WTC11 (cell line): ENCODE measurements around the gene EPS8L2. TPM values are rescaled to one million over a fixed set of nuclear protein-coding genes. Genes with fewer than 3 reads are reported as not detected.

Source experiments
- ATAC-seq: fragments of 200-7000 bp; cut with Tn5 transposase; 2 replicates; pipeline ENCODE4 v1.10.0; 2021; ENCODE audit warnings: mild to moderate bottlenecking, moderate library complexity
- CTCF ChIA-PET: fragments of 300-600 bp; sonication (Branson Sonifier 250); formaldehyde crosslinking; loops from one replicate; lab custom pipeline; 2021; ENCODE audit warnings: antibody characterized with exemption; lab: Charles Lee
- POLR2A ChIA-PET: fragments of 350-600 bp; sonication (Branson Sonifier 250); formaldehyde crosslinking; loops from one replicate; lab custom pipeline; 2021; ENCODE audit warnings: antibody characterized with exemption; lab: Charles Lee
- DNase-seq: peaks from one replicate; pipeline ENCODE4 v3.0.0; 2021; ENCODE audit warnings: low spot score
- H3K27ac Mint-ChIP-seq: 2 replicates; pipeline ENCODE4 v1.8.0; 2021; ENCODE audit warnings: mixed read lengths
- H3K27me3 Mint-ChIP-seq: 2 replicates; pipeline ENCODE4 v1.8.0; 2021; ENCODE audit warnings: low read depth, mild to moderate bottlenecking, moderate library complexity, mixed read lengths
- H3K36me3 Mint-ChIP-seq: 2 replicates; pipeline ENCODE4 v1.8.0; 2021; ENCODE audit warnings: mixed read lengths
- H3K4me1 Mint-ChIP-seq: 2 replicates; pipeline ENCODE4 v1.8.0; 2022; ENCODE audit warnings: mixed read lengths
- H3K4me3 Mint-ChIP-seq: 2 replicates; pipeline ENCODE4 v1.8.0; 2021; ENCODE audit warnings: mild to moderate bottlenecking, moderate library complexity, mixed read lengths
- H3K9me3 Mint-ChIP-seq: 2 replicates; pipeline ENCODE4 v1.8.0; 2021; ENCODE audit warnings: mixed read lengths
- ATF1 ChIP-seq: sonication (generic); formaldehyde crosslinking; IDR thresholded peaks from 2 replicates; pipeline ENCODE4 v1.8.1; 2023; ENCODE audit warnings: mild to moderate bottlenecking, moderate library complexity, missing genetic modification reagents
- CREM ChIP-seq: sonication (generic); formaldehyde crosslinking; IDR thresholded peaks from 2 replicates; pipeline ENCODE4 v1.8.1; 2022; ENCODE audit warnings: mild to moderate bottlenecking, missing genetic modification reagents, moderate library complexity
- ELF4 ChIP-seq: sonication (generic); formaldehyde crosslinking; IDR thresholded peaks from 2 replicates; pipeline ENCODE4 v1.8.1; 2022; ENCODE audit warnings: low read depth, mild to moderate bottlenecking, moderate library complexity, missing genetic modification reagents
- IRF2 ChIP-seq: sonication (generic); formaldehyde crosslinking; IDR thresholded peaks from 2 replicates; pipeline ENCODE4 v1.8.0; 2022; ENCODE audit warnings: low read depth, missing genetic modification reagents, borderline replicate concordance
- JUN ChIP-seq: sonication (generic); formaldehyde crosslinking; IDR thresholded peaks from 2 replicates; pipeline ENCODE4 v1.8.0; 2023; ENCODE audit warnings: mild to moderate bottlenecking, missing genetic modification reagents
- NR2C2 ChIP-seq: sonication (generic); formaldehyde crosslinking; IDR thresholded peaks from 2 replicates; pipeline ENCODE4 v1.8.0; 2022; ENCODE audit warnings: mild to moderate bottlenecking, missing genetic modification reagents
- NR3C1 ChIP-seq: sonication (generic); formaldehyde crosslinking; conservative IDR thresholded peaks from 2 replicates; pipeline ENCODE4 v1.8.1; 2023; ENCODE audit warnings: low read depth, mild to moderate bottlenecking, missing genetic modification reagents
- RELA ChIP-seq: sonication (generic); formaldehyde crosslinking; IDR thresholded peaks from 2 replicates; pipeline ENCODE4 v1.8.1; 2022; ENCODE audit warnings: missing genetic modification reagents, mild to moderate bottlenecking, borderline replicate concordance
- RORB ChIP-seq: fragments of 250-450 bp; sonication (Bioruptor Pico); IDR thresholded peaks from 2 replicates; pipeline ENCODE4 v1.9.0; 2021; ENCODE audit warnings: mild to moderate bottlenecking
- TCF7 ChIP-seq: sonication (generic); formaldehyde crosslinking; IDR thresholded peaks from 2 replicates; pipeline ENCODE4 v1.8.0; 2022; ENCODE audit warnings: mild to moderate bottlenecking, low read depth, missing genetic modification reagents, moderate library complexity
- TEAD1 ChIP-seq: sonication (generic); formaldehyde crosslinking; IDR thresholded peaks from 2 replicates; pipeline ENCODE4 v1.8.0; 2022; ENCODE audit warnings: mild to moderate bottlenecking, missing genetic modification reagents
- TEAD4 ChIP-seq: sonication (generic); formaldehyde crosslinking; IDR thresholded peaks from 2 replicates; pipeline ENCODE4 v1.8.0; 2022; ENCODE audit warnings: mild to moderate bottlenecking, missing genetic modification reagents
- ZNF416 ChIP-seq: fragments of 250-450 bp; sonication (Bioruptor Pico); IDR thresholded peaks from 2 replicates; pipeline ENCODE4 v1.9.0; 2021; ENCODE audit warnings: mild to moderate bottlenecking, inconsistent platforms
- ZNF423 ChIP-seq: fragments of 250-450 bp; sonication (Bioruptor Pico); IDR thresholded peaks from 2 replicates; pipeline ENCODE4 v2.1.2; 2022; ENCODE audit warnings: mild to moderate bottlenecking, moderate library complexity
- total RNA-seq: library from RNA; stranded (reverse); gene quantifications from 3 replicates; pipeline ENCODE4 v1.2.3, GENCODE V29; 2021
- TF ChIP-seq, protein P1 (sequence below): sonication (generic); formaldehyde crosslinking; IDR thresholded peaks from 2 replicates; pipeline ENCODE4 v1.8.0; 2022; ENCODE audit warnings: mild to moderate bottlenecking, missing genetic modification reagents
- TF ChIP-seq, protein P2 (sequence below): fragments of 250-450 bp; sonication (Bioruptor Pico); IDR thresholded peaks from 2 replicates; pipeline ENCODE4 v1.9.0; 2021; ENCODE audit warnings: mild to moderate bottlenecking
- TF ChIP-seq, protein P3 (sequence below): sonication (generic); formaldehyde crosslinking; IDR thresholded peaks from 2 replicates; pipeline ENCODE4 v1.8.1; 2022; ENCODE audit warnings: mild to moderate bottlenecking, missing genetic modification reagents, moderate library complexity, borderline replicate concordance
- TF ChIP-seq, protein P4 (sequence below): sonication (generic); formaldehyde crosslinking; IDR thresholded peaks from 2 replicates; pipeline ENCODE4 v1.8.1; 2023; ENCODE audit warnings: mild to moderate bottlenecking, missing genetic modification reagents, borderline replicate concordance
- TF ChIP-seq, protein P5 (sequence below): sonication (generic); formaldehyde crosslinking; IDR thresholded peaks from 2 replicates; pipeline ENCODE4 v1.8.0; 2023; ENCODE audit warnings: mild to moderate bottlenecking, missing genetic modification reagents
- TF ChIP-seq, protein P6 (sequence below): fragments of 250-450 bp; sonication (Bioruptor Pico); IDR thresholded peaks from 2 replicates; pipeline ENCODE4 v1.9.0; 2021; ENCODE audit warnings: mild to moderate bottlenecking

The EPS8L2 gene
- total RNA-seq, 1 experiment from 2014 or later, result 51.6 TPM

DNA sequence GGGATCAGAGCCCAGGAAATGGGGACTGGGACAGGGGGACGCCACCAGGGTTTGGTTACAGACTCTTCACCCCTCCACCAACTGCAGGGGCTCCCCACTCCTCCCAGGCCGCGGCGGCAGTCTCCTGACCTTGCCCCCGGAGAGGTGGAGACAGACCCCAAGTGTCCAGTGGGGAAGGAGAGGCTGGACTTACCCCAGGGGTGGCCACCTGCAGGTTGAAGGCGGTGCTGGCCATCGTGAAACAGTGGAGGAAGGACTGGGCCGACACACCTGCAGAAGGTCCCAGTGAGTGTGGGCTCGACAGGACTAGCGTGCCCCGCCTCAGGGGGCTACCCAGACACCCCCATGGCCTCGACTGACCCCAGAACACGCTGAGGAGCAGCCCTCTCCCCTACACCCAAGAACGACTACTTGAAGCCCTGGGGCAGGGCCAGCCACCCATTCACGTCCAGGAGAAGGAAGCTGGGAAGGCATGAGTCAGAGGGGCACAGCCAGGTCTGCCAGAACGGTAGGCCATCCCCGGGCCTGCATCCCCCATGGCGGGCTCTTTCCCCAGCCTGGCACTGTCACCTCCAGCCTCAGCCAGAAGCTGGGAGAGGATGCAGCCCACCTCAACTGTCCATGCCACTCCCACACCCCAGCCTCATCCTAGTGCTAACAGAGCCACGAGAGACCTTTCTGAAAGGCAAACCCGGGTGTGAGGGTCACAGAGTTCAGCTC, 69.0 kb downstream of the EPS8L2 start (continued):
- TF ChIP-seq, protein P1, sequence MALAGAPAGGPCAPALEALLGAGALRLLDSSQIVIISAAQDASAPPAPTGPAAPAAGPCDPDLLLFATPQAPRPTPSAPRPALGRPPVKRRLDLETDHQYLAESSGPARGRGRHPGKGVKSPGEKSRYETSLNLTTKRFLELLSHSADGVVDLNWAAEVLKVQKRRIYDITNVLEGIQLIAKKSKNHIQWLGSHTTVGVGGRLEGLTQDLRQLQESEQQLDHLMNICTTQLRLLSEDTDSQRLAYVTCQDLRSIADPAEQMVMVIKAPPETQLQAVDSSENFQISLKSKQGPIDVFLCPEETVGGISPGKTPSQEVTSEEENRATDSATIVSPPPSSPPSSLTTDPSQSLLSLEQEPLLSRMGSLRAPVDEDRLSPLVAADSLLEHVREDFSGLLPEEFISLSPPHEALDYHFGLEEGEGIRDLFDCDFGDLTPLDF (CRISPR knock-in tag), result no peak
- TF ChIP-seq ELF4 (CRISPR knock-in tag) (no peak), ZNF423 (CRISPR knock-in tag) (no peak), NR3C1 (CRISPR knock-in tag) (no peak)
- TF ChIP-seq, all 79 proteins: peak for 0

DNA sequence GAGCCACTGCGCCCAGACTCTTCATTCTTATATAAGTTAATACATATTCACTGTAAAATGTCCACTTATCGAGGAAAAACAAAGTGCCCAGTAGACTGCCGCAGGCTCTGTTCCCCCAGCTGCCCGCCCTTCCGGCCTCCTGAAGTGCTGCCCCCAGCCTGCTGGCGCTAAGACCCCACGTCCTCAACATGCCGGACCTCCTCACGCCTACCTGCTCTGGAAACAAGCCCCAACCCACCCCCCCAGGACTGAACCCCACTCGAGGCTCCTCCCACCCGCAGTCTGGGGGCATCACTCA, 70.2 kb downstream of the EPS8L2 start:
- no peak for ATAC-seq
- POLR2A ChIA-PET, result interaction anchor here (1.2 to 2.3 kb wide), 4 partner anchors 12 to 211 kb away, joined by 3 to 10 read pairs (median 4); no protein-coding TSS in a partner anchor
- no peak for TF ChIP-seq TEAD1 (CRISPR knock-in tag)
- no peak for TF ChIP-seq TCF7 (CRISPR knock-in tag)
- no peak for TF ChIP-seq TEAD4
- TF ChIP-seq, protein P2, sequence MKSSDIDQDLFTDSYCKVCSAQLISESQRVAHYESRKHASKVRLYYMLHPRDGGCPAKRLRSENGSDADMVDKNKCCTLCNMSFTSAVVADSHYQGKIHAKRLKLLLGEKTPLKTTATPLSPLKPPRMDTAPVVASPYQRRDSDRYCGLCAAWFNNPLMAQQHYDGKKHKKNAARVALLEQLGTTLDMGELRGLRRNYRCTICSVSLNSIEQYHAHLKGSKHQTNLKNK, result no peak
- TF ChIP-seq ZNF416 (CRISPR knock-in tag), result no peak
- TF ChIP-seq IRF2 (CRISPR knock-in tag), result no peak
- TF ChIP-seq, protein P3, sequence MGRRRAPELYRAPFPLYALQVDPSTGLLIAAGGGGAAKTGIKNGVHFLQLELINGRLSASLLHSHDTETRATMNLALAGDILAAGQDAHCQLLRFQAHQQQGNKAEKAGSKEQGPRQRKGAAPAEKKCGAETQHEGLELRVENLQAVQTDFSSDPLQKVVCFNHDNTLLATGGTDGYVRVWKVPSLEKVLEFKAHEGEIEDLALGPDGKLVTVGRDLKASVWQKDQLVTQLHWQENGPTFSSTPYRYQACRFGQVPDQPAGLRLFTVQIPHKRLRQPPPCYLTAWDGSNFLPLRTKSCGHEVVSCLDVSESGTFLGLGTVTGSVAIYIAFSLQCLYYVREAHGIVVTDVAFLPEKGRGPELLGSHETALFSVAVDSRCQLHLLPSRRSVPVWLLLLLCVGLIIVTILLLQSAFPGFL (CRISPR knock-in tag), result no peak
- no peak for TF ChIP-seq JUN (CRISPR knock-in tag)
- TF ChIP-seq, protein P4, sequence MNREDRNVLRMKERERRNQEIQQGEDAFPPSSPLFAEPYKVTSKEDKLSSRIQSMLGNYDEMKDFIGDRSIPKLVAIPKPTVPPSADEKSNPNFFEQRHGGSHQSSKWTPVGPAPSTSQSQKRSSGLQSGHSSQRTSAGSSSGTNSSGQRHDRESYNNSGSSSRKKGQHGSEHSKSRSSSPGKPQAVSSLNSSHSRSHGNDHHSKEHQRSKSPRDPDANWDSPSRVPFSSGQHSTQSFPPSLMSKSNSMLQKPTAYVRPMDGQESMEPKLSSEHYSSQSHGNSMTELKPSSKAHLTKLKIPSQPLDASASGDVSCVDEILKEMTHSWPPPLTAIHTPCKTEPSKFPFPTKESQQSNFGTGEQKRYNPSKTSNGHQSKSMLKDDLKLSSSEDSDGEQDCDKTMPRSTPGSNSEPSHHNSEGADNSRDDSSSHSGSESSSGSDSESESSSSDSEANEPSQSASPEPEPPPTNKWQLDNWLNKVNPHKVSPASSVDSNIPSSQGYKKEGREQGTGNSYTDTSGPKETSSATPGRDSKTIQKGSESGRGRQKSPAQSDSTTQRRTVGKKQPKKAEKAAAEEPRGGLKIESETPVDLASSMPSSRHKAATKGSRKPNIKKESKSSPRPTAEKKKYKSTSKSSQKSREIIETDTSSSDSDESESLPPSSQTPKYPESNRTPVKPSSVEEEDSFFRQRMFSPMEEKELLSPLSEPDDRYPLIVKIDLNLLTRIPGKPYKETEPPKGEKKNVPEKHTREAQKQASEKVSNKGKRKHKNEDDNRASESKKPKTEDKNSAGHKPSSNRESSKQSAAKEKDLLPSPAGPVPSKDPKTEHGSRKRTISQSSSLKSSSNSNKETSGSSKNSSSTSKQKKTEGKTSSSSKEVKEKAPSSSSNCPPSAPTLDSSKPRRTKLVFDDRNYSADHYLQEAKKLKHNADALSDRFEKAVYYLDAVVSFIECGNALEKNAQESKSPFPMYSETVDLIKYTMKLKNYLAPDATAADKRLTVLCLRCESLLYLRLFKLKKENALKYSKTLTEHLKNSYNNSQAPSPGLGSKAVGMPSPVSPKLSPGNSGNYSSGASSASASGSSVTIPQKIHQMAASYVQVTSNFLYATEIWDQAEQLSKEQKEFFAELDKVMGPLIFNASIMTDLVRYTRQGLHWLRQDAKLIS (CRISPR knock-in tag), result no peak
- TF ChIP-seq, protein P5, sequence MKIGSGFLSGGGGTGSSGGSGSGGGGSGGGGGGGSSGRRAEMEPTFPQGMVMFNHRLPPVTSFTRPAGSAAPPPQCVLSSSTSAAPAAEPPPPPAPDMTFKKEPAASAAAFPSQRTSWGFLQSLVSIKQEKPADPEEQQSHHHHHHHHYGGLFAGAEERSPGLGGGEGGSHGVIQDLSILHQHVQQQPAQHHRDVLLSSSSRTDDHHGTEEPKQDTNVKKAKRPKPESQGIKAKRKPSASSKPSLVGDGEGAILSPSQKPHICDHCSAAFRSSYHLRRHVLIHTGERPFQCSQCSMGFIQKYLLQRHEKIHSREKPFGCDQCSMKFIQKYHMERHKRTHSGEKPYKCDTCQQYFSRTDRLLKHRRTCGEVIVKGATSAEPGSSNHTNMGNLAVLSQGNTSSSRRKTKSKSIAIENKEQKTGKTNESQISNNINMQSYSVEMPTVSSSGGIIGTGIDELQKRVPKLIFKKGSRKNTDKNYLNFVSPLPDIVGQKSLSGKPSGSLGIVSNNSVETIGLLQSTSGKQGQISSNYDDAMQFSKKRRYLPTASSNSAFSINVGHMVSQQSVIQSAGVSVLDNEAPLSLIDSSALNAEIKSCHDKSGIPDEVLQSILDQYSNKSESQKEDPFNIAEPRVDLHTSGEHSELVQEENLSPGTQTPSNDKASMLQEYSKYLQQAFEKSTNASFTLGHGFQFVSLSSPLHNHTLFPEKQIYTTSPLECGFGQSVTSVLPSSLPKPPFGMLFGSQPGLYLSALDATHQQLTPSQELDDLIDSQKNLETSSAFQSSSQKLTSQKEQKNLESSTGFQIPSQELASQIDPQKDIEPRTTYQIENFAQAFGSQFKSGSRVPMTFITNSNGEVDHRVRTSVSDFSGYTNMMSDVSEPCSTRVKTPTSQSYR (CRISPR knock-in tag), result no peak
- TF ChIP-seq RELA, result no peak
- TF ChIP-seq NR3C1 (CRISPR knock-in tag), result no peak
- no peak for TF ChIP-seq RORB (CRISPR knock-in tag)
- TF ChIP-seq, protein P6, sequence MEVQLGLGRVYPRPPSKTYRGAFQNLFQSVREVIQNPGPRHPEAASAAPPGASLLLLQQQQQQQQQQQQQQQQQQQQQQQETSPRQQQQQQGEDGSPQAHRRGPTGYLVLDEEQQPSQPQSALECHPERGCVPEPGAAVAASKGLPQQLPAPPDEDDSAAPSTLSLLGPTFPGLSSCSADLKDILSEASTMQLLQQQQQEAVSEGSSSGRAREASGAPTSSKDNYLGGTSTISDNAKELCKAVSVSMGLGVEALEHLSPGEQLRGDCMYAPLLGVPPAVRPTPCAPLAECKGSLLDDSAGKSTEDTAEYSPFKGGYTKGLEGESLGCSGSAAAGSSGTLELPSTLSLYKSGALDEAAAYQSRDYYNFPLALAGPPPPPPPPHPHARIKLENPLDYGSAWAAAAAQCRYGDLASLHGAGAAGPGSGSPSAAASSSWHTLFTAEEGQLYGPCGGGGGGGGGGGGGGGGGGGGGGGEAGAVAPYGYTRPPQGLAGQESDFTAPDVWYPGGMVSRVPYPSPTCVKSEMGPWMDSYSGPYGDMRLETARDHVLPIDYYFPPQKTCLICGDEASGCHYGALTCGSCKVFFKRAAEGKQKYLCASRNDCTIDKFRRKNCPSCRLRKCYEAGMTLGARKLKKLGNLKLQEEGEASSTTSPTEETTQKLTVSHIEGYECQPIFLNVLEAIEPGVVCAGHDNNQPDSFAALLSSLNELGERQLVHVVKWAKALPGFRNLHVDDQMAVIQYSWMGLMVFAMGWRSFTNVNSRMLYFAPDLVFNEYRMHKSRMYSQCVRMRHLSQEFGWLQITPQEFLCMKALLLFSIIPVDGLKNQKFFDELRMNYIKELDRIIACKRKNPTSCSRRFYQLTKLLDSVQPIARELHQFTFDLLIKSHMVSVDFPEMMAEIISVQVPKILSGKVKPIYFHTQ (CRISPR knock-in tag), result no peak
- no peak for TF ChIP-seq CREM (CRISPR knock-in tag)
- TF ChIP-seq ATF1 (CRISPR knock-in tag), result no peak
- TF ChIP-seq NR2C2 (CRISPR knock-in tag), result no peak

More for the DNA sequence above, 70.2 kb downstream of the EPS8L2 start:
- Mint-ChIP-seq H3K27ac (peak overlapping the region; percentile 83), H3K27me3 (no peaks in the 10 kb centered on the region), H3K9me3 (no peaks in the 10 kb centered on the region), H3K4me3 (peak overlapping the region; percentile 88), H3K4me1 (peaks cover 19% of the 10 kb centered on the region), H3K36me3 (peaks cover 9% of the 10 kb centered on the region; the same call in 1 of the 2 replicates)
- DNase-seq, result no peak
- CTCF ChIA-PET, result interaction anchor here (0.8 to 2.3 kb wide), 9 partner anchors 10 to 80 kb away, joined by 3 to 12 read pairs (median 6); partner anchors contain the start of genes CEND1 and TMEM80
